Spleen (tissue), 7 donors: ENCODE results near the gene ZNHIT6.

Experiments used
- CTCF ChIP-seq, 11 experiments: fragments of 200-600 bp in 7 of 11; fragments of 450-650 bp in 4 of 11; sonication (generic) in 4 of 11; IDR thresholded peaks in 8 of 11; conservative IDR thresholded peaks in 3 of 11; 1 replicate in 7 of 11; 2 replicates in 4 of 11; pipeline versions ENCODE4 v1.4.0 to v1.8.0; 2016 to 2021; ENCODE audit warnings: antibody characterized with exemption in 11 of 11, inconsistent platforms in 4 of 11, mild to moderate bottlenecking in 1 of 11
- POLR2A ChIP-seq, 3 donors: fragments of 450-650 bp; IDR thresholded peaks; one replicate each; pipeline ENCODE4 v1.5.1; 2017; ENCODE audit warnings: antibody characterized with exemption in 3 of 3, mild to moderate bottlenecking in 1 of 3
- POLR2AphosphoS5 ChIP-seq, 3 donors: sonication (generic); formaldehyde crosslinking; IDR thresholded peaks; one replicate each; pipeline ENCODE4 v1.5.1; 2017; ENCODE audit warnings: antibody characterized with exemption in 3 of 3
- donor health status: DM: no; HTN: no; CAD: no; lungs with moderate emphysema.
- donor health status: DM: no; HTN: no; CAD: no.
- donor health status: DM: no; HTN: no; CAD: no.

- TF ChIP-seq CTCF (IDR thresholded peaks at IDR 0.05 in 8 of 11, conservative IDR thresholded peaks at IDR 0.05 in 3 of 11) (no peak), POLR2A (IDR thresholded peaks at IDR 0.05) (no peak), POLR2AphosphoS5 (IDR thresholded peaks at IDR 0.05) (no peak)
These were observed 81.4 kb downstream of the ZNHIT6 start for GRCh38 chr1:85626818-85627217.
